Measurements from ENCODE around the gene DGCR6L.
"Not testable (repeated sequence)": the region's sequence is repeated elsewhere in the genome, so short reads cannot be mapped to it uniquely, and the experiment has no call there.

Gene DGCR6L

GRCh38 chr22:20319745-20320658 is at the start of gene DGCR6L:
Gene DGCR6L, minus strand, starts transcription at chr22:20320060. Its CDS starts 72 bp downstream, at chr22:20319988.
- in situ Hi-C loops (cut with MboI; ENCODE audit: low sequenced_read_pairs): no loop called here

GRCh38 chr22:20368875-20369274 is 49.0 kb upstream of the DGCR6L start:
- in situ Hi-C loops (cut with MboI; ENCODE audit: low sequenced_read_pairs): not testable (repeated sequence)

- in situ Hi-C loops (cut with MboI; ENCODE audit: low sequenced_read_pairs): not testable (repeated sequence)
Observed at GRCh38 chr22:20366841-20367240, 47.0 kb upstream of the DGCR6L start.

- in situ Hi-C loops (cut with MboI; ENCODE audit: low sequenced_read_pairs): not testable (repeated sequence)
Observed at GRCh38 chr22:20364335-20365260, 44.7 kb upstream of the DGCR6L start.

GRCh38 chr22:20362403-20362802 is 42.5 kb upstream of the DGCR6L start:
- in situ Hi-C loops (cut with MboI; ENCODE audit: low sequenced_read_pairs): not testable (repeated sequence)

- in situ Hi-C loops (cut with MboI; ENCODE audit: low sequenced_read_pairs): not testable (repeated sequence)
Observed at GRCh38 chr22:20361752-20362229, 41.9 kb upstream of the DGCR6L start.

- in situ Hi-C loops (cut with MboI; ENCODE audit: low sequenced_read_pairs): not testable (repeated sequence)
Observed at GRCh38 chr22:20360866-20361751, 41.2 kb upstream of the DGCR6L start.

- in situ Hi-C loops (cut with MboI; ENCODE audit: low sequenced_read_pairs): not testable (repeated sequence)
Observed at GRCh38 chr22:20360261-20360660, 40.4 kb upstream of the DGCR6L start.

GRCh38 chr22:20358503-20359239 is 38.8 kb upstream of the DGCR6L start:
- in situ Hi-C loops (cut with MboI; ENCODE audit: low sequenced_read_pairs): not testable (repeated sequence)

GRCh38 chr22:20357967-20358366 is 38.1 kb upstream of the DGCR6L start:
- in situ Hi-C loops (cut with MboI; ENCODE audit: low sequenced_read_pairs): not testable (repeated sequence)

- in situ Hi-C loops (cut with MboI; ENCODE audit: low sequenced_read_pairs): not testable (repeated sequence)
Observed at GRCh38 chr22:20356906-20357305, 37.0 kb upstream of the DGCR6L start.

- in situ Hi-C loops (cut with MboI; ENCODE audit: low sequenced_read_pairs): not testable (repeated sequence)
Observed at GRCh38 chr22:20355939-20356636, 36.2 kb upstream of the DGCR6L start.

GRCh38 chr22:20354238-20354975 is 34.5 kb upstream of the DGCR6L start:
- in situ Hi-C loops (cut with MboI; ENCODE audit: low sequenced_read_pairs): no loop called here

- in situ Hi-C loops (cut with MboI; ENCODE audit: low sequenced_read_pairs): not testable (repeated sequence)
Observed at GRCh38 chr22:20352536-20352935, 32.7 kb upstream of the DGCR6L start.

GRCh38 chr22:20346553-20346952 is 26.7 kb upstream of the DGCR6L start:
- in situ Hi-C loops (cut with MboI; ENCODE audit: low sequenced_read_pairs): not testable (repeated sequence)

GRCh38 chr22:20338291-20338690 is 18.4 kb upstream of the DGCR6L start:
- in situ Hi-C loops (cut with MboI; ENCODE audit: low sequenced_read_pairs): not testable (repeated sequence)

- in situ Hi-C loops (cut with MboI; ENCODE audit: low sequenced_read_pairs): not testable (repeated sequence)
Observed at GRCh38 chr22:20337807-20338206, 17.9 kb upstream of the DGCR6L start.

GRCh38 chr22:20336561-20336960 is 16.7 kb upstream of the DGCR6L start:
- in situ Hi-C loops (cut with MboI; ENCODE audit: low sequenced_read_pairs): not testable (repeated sequence)

Measured in hTERT RPE-1 (cell line).